Aorta (tissue), 5 donors: ENCODE results near the gene ADAMTS20. TPM values are rescaled to one million over a fixed set of nuclear protein-coding genes. Genes with fewer than 3 reads are reported as not detected.
"Not testable (repeated sequence)": the region's sequence is repeated elsewhere in the genome, so short reads cannot be mapped to it uniquely, and the experiment has no call there.

Experiments
- ATAC-seq: fragments of 200-7000 bp; cut with Tn5 transposase; one replicate; pipeline ENCODE4 v1.9.1; 2022; ENCODE audit warnings: moderate library complexity; ENCODE audit not compliant: low FRiP score
- DNase-seq, 2 donors: peaks; one replicate each; pipeline ENCODE4 v3.0.0-alpha.2; 2020
- H3K27ac ChIP-seq, 2 donors: one replicate each; pipeline ENCODE4 v1.5.1; 2013; ENCODE audit warnings: low read length in 2 of 2, mild to moderate bottlenecking in 2 of 2, moderate library complexity in 2 of 2, control low read depth in 1 of 2, inconsistent platforms in 1 of 2, low read depth in 1 of 2
- H3K27me3 ChIP-seq, 2 donors: one replicate each; pipeline ENCODE4 v1.6.1; 2013; ENCODE audit warnings: control low read depth in 1 of 2, low read length in 1 of 2, mild to moderate bottlenecking in 1 of 2, moderate library complexity in 1 of 2; ENCODE audit not compliant: insufficient read depth in 2 of 2, control insufficient read depth in 1 of 2
- H3K36me3 ChIP-seq, 2 donors: one replicate each; pipeline ENCODE4 v1.6.1; 2013; ENCODE audit warnings: control low read depth in 1 of 2, low read length in 1 of 2, mild to moderate bottlenecking in 1 of 2; ENCODE audit not compliant: insufficient read depth in 2 of 2, control insufficient read depth in 1 of 2
- H3K4me1 ChIP-seq, 2 donors: one replicate each; pipeline ENCODE4 v1.6.1; 2013; ENCODE audit warnings: low read length in 2 of 2, control low read depth in 1 of 2, mild to moderate bottlenecking in 1 of 2, moderate library complexity in 1 of 2; ENCODE audit not compliant: insufficient read depth in 2 of 2, control insufficient read depth in 1 of 2
- H3K4me3 ChIP-seq, 2 donors: one replicate each; pipeline ENCODE4 v1.5.1; 2013; ENCODE audit warnings: low read length in 2 of 2, control low read depth in 1 of 2, mild to moderate bottlenecking in 1 of 2
- H3K9me3 ChIP-seq: one replicate; pipeline ENCODE4 v1.6.1; 2013; ENCODE audit warnings: mild to moderate bottlenecking, low read length; ENCODE audit not compliant: control insufficient read depth
- WGBS, 2 donors: extraction: QIAGEN DNeasy Blood & Tissue Kit; methylation state at CpG; one replicate each; pipeline ENCODE4 v1.1.7; 2013; 5-methylcytosine and 5-hydroxymethylcytosine counted together
- intact Hi-C, 2 donors: fragments of 100-400 bp; cut with DNase I; formaldehyde crosslinking; loops; one replicate each; pipeline versions ENCODE4 v1.14.2 to v1.15.0; 2022
- polyA plus RNA-seq, 2 donors: library from polyadenylated mRNA; stranded (reverse); fragments of 200-250 nt; gene quantifications; one replicate each; pipeline ENCODE4 v1.2.3, GENCODE V29; 2013
- total RNA-seq, 2 donors: library from RNA; stranded (reverse); fragmentation: NEBNext Ultra II Directional; extraction: Animal tissue kit (Norgen Biotek cat#: 25700); gene quantifications; one replicate each; pipeline ENCODE4 v1.2.1, GENCODE V29; 2021
- donor health status: healthy with polysubstance abuse.
- donor health status: Bipolar disorder and iron deficiency.
- donor health status: DM: no; HTN: no; CAD: no.
- donor health status: DM: no; HTN: no; CAD: no.
- donor health status: DM: yes; HTN: yes; CAD: no.

ADAMTS20 gene
- total and polyA plus RNA-seq, 4 donors = not detected

DNA sequence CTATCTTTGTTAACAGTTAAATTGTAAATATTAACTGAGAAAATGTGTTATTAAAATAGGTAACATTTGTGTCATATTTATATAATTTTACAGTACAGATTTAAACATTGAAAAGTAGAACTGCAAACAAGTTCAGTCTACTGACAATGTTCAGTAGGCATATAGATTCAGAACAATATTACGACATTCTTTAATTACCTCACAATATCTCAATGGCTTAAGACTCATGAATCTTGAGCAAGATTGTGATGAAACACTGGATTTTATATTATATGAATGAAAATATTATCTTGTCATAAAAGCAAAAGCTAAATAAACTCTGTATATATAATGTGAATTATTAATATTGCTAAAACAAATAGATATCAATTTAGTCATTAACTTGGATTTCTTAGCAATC lies 194.9 kb downstream of the ADAMTS20 start:
- H3K27ac ChIP-seq = no peak overlapping the region
- no peaks in the 10 kb centered on the region for H3K4me1 ChIP-seq
- no peaks in the 10 kb centered on the region for H3K36me3 ChIP-seq
- intact Hi-C loops = no loop called here
- no peak for ATAC-seq
- 98 to 99% methylated on average over 1 of the region's 1 CpG for WGBS, 2 donors
- no peaks in the 10 kb centered on the region for H3K9me3 ChIP-seq
- H3K4me3 ChIP-seq = no peak overlapping the region
- no peak for DNase-seq
- H3K27me3 ChIP-seq = no peaks in the 10 kb centered on the region

DNA sequence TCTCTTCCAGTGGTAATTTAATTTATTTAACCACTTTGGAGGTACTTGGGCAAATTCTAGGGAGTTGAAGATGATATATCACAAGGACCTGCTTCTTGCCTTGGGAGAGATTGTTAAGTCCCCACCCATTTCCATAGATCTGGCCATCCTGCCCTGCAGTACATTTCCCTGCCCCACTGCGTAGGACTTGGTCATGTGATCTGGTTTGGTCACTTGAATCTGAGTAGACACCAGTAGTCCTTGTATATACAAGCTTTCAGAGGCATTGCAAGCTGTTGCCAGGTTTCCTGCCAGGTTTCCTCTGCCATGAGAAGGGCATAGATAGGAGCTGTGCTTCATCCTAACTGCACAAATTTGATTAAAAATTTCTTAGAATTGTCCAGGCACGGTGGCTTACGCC lies 200.0 kb downstream of the ADAMTS20 start:
- intact Hi-C loops = no loop called here
- DNase-seq (no peak), ATAC-seq (no peak)
- no peaks in the 10 kb centered on the region for H3K4me1 ChIP-seq
- WGBS, 2 donors = 87 to 88% methylated on average over 3 of the region's 3 CpGs
- no peaks in the 10 kb centered on the region for H3K27me3 ChIP-seq
- H3K4me3 ChIP-seq = no peak overlapping the region
- no peaks in the 10 kb centered on the region for H3K36me3 ChIP-seq
- no peaks in the 10 kb centered on the region for H3K9me3 ChIP-seq
- no peak overlapping the region for H3K27ac ChIP-seq

DNA sequence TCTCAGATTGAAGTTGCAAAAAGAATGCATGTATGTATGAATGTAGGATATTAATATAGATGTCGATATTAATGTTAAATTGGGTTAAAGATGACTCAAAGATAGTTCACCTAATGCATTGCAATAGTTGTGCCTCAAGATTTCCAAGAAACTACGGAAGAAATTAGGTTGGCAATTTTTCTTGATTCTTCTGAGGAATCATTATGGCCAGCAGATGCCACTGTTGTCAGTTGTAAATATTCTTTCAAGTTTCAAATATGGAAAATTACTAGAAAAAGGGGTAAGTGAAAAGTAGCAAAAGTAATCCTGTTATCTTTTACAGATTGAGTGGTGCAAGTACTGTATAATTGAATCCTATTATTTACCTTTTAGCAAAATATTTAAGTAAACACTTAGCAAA lies 202.1 kb downstream of the ADAMTS20 start:
- peaks cover 2% of the 10 kb centered on the region for H3K9me3 ChIP-seq
- no peak for ATAC-seq
- no peak overlapping the region for H3K27ac ChIP-seq
- H3K27me3 ChIP-seq = peaks cover 0 to 2% of the 10 kb centered on the region in 2 donors
- H3K4me3 ChIP-seq = no peak overlapping the region
- intact Hi-C loops = no loop called here
- no peaks in the 10 kb centered on the region for H3K36me3 ChIP-seq
- no peak for DNase-seq
- 56 to 60% methylated on average over 2 of the region's 2 CpGs for WGBS, 2 donors
- H3K4me1 ChIP-seq = no peaks in the 10 kb centered on the region

DNA sequence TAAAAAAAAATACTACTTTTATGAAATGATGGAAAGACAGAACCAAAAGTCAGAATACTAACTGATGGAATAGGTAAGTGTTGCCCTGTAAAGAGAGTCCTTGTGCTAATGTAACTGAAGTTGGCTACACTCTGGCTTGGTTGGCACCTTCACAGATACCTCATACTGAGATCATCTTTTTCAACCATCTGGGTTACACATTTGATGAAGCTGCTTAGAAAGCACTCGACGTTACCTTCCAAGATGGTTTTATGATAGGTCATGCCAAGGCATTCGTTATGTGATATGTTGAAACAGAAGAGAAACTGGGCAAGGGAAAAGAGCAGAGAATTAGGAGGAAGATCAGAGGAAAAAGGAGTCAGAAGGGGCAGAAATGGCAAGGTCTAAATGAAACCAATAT lies 203.8 kb downstream of the ADAMTS20 start:
- no peak for DNase-seq
- intact Hi-C loops = no loop called here
- no peak overlapping the region for H3K27ac ChIP-seq
- 74 to 78% methylated on average over 3 of the region's 3 CpGs for WGBS, 2 donors
- no peaks in the 10 kb centered on the region for H3K4me1 ChIP-seq
- H3K4me3 ChIP-seq = no peak overlapping the region
- ATAC-seq = no peak
- H3K9me3 ChIP-seq = peaks cover 2% of the 10 kb centered on the region
- no peaks in the 10 kb centered on the region for H3K36me3 ChIP-seq
- peaks cover 0 to 2% of the 10 kb centered on the region in 2 donors for H3K27me3 ChIP-seq

DNA sequence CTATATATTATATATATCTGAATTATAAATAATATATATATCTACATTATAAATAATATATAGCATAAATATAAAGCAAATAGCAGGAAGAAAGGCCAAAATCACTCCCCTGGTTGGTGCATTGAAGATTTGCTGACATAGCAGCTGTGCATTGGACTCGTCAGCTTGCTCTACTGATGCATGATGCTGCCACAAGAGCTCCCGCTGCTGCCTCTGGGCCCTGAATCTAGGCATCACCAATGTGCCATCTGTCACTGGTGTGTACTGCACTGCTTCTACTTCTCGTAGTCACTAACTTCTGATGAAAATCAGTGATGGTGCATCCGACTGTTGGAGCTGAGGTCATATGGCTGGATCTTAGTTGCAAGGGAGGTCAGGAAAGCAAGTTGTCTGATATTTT lies 205.0 kb downstream of the ADAMTS20 start:
- 85 to 88% methylated on average over 4 of the region's 4 CpGs for WGBS, 2 donors
- no peak for DNase-seq
- no peak for ATAC-seq
- H3K4me3 ChIP-seq = no peak overlapping the region
- no peak overlapping the region for H3K27ac ChIP-seq
- intact Hi-C loops = no loop called here
- no peaks in the 10 kb centered on the region for H3K36me3 ChIP-seq
- peaks cover 2% of the 10 kb centered on the region for H3K9me3 ChIP-seq
- peaks cover 0 to 2% of the 10 kb centered on the region in 2 donors for H3K27me3 ChIP-seq
- H3K4me1 ChIP-seq = no peaks in the 10 kb centered on the region

DNA sequence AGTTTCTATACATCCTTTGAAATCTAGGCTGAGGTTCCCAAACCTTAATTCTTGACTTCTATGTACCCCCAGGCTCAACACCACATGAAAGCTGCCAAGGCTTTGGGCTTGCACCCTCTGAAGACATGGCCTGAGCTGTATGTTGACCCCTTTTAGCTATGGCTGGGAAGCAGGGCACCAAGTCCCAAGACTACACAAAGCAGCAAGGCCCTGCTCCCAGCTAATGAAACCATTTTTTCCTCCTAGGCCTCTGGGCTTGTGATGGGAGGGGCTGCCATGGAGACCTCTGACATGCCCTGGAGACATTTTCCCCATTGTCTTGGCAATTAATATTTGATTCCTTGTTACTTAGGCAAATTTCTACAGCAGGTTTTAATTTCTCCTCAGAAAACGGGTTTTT lies 207.0 kb downstream of the ADAMTS20 start:
- Histone ChIP-seq H3K4me3 (no peak overlapping the region), H3K27me3 (peaks cover 0 to 2% of the 10 kb centered on the region in 2 donors), H3K9me3 (peaks cover 2% of the 10 kb centered on the region), H3K27ac (no peak overlapping the region), H3K4me1 (no peaks in the 10 kb centered on the region), H3K36me3 (no peaks in the 10 kb centered on the region)
- intact Hi-C loops = no loop called here
- DNase-seq (no peak), ATAC-seq (no peak)
- WGBS, 2 donors = 87 to 88% methylated on average over 1 of the region's 1 CpG

DNA sequence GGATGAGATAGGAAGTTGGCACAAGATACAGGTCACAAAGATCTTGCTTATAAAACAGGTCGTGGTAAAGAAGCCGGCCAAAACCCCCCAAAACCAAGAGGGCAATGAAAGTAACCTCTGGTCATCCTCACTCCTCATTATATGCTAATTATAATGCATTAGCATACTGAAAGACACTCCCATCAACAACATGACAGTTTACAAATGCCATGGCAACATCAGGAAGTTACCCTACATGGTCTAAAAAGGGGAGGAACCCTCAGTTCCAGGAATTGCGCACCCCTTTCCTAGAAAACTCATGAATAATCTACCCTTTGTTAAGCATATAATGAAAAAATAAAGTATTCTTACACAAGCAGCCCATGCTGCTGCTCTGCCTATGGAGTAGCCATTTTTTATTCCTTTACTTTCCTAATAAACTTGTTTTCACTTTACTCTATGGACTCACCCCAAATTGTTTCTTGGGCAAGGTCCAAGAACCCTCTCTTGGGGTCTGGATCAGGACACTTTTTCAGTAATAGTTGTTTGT lies 210.2 kb downstream of the ADAMTS20 start:
- 76 to 82% methylated on average over 3 of the region's 3 CpGs for WGBS, 2 donors
- H3K4me1 ChIP-seq, H3K36me3 ChIP-seq, H3K9me3 ChIP-seq, ATAC-seq, intact Hi-C loops, H3K27ac ChIP-seq, H3K27me3 ChIP-seq, H3K4me3 ChIP-seq, DNase-seq: not testable (repeated sequence)

DNA sequence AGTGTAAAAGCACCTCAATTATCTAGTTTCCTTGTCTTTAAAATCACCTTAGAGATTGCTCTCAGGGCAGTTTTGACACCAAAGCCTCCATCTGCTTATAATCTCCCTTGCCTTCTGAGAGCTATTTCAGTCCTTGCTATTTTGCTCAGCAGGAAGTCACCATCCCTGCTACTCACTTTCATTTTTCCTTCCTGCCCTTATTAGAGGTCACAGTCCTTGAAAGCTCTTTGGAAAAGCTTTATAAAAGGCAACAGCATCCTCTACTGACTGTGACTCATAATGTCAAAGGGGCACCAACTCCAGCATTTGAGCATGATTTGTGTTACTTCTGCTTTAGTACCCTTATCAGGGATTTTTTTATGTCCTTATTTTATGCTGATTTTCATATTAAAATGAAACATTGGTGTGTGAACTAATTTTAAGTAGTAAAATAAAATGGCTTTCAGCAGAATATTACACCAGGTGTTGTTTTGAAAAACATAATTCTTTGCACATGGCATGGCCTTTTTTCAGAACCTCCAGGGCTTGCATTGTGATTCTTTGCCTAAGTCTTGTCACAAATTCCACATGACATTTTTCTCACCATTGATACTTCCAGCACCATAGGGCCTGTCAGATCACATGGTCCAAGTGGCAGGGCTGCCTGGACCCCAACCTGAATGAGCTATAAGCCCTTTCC lies 213.0 kb downstream of the ADAMTS20 start:
- Histone ChIP-seq H3K4me1 (no peaks in the 10 kb centered on the region), H3K27me3 (no peaks in the 10 kb centered on the region), H3K9me3 (no peaks in the 10 kb centered on the region), H3K27ac (no peak overlapping the region), H3K4me3 (no peak overlapping the region), H3K36me3 (no peaks in the 10 kb centered on the region)
- DNase-seq (no peak), ATAC-seq (peak; percentile 80)
- intact Hi-C loops = loop anchor here in 1 of 2 donors (5.0 kb wide), 1 partner anchor 857 kb away; no protein-coding TSS in a partner anchor
